Transverse colon (tissue), 4 donors: Measurements from ENCODE around the gene SYT1.

Experiments
- EP300 ChIP-seq: sonication (generic); formaldehyde crosslinking; IDR thresholded peaks from one replicate; pipeline ENCODE4 v1.6.1; 2017; ENCODE audit warnings: antibody characterized with exemption, low read depth
- POLR2A ChIP-seq: fragments of 450-650 bp; IDR thresholded peaks from one replicate; pipeline ENCODE4 v1.6.1; 2016; ENCODE audit warnings: antibody characterized with exemption, mild to moderate bottlenecking, moderate library complexity
- POLR2AphosphoS5 ChIP-seq, 3 donors: sonication (generic); formaldehyde crosslinking; IDR thresholded peaks; one replicate each; pipeline ENCODE4 v1.6.1; 2016; ENCODE audit warnings: antibody characterized with exemption in 3 of 3
- TF ChIP-seq, protein P1 (sequence below), 5 experiments: fragments of 200-600 bp in 3 of 5; fragments of 450-650 bp in 2 of 5; sonication (generic) in 3 of 5; IDR thresholded peaks; 1 replicate in 2 of 5; 2 replicates in 3 of 5; pipeline ENCODE4 v1.5.1; 2016 to 2017; ENCODE audit warnings: antibody characterized with exemption in 5 of 5, inconsistent platforms in 3 of 5, mild to moderate bottlenecking in 2 of 5, moderate library complexity in 1 of 5

DNA sequence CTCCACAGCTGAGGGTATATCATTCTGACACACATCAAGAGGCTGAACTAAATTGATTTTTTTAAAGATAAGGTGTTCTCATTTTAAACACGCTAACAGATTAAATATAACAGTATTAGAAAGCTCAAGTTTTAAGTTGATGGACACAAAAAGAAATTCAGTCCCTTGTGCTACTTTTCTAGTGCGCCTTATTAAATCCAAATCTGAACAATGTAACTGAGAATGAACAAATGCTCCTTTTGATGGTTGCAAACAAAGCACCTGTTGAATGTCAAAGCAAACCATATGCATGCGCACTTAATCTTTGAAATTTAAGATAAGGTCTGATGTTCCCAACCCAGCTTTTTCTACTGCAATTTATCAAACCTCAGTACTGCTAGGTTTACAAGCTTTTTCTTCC lies 424.3 kb downstream of the SYT1 start:
- TF ChIP-seq POLR2AphosphoS5 (IDR thresholded peaks at IDR 0.05): no peak
- TF ChIP-seq, protein P1, sequence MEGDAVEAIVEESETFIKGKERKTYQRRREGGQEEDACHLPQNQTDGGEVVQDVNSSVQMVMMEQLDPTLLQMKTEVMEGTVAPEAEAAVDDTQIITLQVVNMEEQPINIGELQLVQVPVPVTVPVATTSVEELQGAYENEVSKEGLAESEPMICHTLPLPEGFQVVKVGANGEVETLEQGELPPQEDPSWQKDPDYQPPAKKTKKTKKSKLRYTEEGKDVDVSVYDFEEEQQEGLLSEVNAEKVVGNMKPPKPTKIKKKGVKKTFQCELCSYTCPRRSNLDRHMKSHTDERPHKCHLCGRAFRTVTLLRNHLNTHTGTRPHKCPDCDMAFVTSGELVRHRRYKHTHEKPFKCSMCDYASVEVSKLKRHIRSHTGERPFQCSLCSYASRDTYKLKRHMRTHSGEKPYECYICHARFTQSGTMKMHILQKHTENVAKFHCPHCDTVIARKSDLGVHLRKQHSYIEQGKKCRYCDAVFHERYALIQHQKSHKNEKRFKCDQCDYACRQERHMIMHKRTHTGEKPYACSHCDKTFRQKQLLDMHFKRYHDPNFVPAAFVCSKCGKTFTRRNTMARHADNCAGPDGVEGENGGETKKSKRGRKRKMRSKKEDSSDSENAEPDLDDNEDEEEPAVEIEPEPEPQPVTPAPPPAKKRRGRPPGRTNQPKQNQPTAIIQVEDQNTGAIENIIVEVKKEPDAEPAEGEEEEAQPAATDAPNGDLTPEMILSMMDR (IDR thresholded peaks at IDR 0.05): no peak
- TF ChIP-seq POLR2A: no peak
- TF ChIP-seq EP300: no peak
